CD4-positive, alpha-beta T cell treated with Interleukin-6 at 100 ng/mL for 8 hours (primary cell): ENCODE measurements around the gene FADS3.
A peak's percentile ranks its signal among the peaks of the same experiment; 100 is the strongest.

ENCODE experiments used
- DNase-seq: peaks from one replicate; pipeline ENCODE4 v3.0.0-alpha.2; 2020; ENCODE audit warnings: mixed read lengths, low spot score

FADS3 gene

DNA sequence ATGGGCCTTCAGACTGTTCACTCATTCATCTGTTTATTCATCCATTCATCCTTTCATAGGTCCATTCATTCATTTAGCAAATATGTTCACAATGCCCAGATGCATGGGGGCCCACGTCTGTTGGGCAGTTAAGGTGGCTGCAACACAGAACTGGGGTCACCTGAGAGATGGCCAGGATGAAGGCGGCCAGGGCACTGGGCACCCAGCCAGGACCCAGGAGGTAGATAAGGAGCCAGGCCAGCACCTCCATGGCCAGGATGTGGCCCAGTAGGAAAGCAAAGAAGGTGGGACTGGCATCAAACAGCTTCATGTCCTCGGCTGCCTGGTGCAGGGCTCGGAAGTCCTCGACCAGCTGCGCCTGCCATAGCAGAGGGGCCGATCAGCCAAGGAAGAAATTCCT, 12.2 kb downstream of the FADS3 start:
- DNase-seq: no peak

DNA sequence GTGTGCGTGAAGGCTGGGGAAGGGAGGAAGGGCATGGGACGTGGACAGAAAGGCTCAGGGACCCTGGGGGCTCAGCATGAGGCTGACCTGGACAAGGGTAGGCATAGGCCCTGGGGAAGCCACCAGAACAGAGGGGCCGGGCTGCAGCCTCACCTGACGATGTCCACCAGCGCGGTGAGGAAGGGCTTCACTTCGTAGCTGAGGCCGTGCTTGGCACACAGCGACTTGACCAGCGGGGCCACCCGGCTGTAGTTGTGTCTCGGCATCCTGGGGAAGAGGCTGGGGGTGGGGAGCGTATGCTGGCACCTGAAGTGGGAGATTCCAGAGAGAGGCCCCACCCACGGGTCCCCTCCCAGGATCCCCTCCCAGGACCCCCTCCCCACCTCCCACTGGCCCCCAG, 15.6 kb downstream of the FADS3 start:
- DNase-seq: no peak

DNA sequence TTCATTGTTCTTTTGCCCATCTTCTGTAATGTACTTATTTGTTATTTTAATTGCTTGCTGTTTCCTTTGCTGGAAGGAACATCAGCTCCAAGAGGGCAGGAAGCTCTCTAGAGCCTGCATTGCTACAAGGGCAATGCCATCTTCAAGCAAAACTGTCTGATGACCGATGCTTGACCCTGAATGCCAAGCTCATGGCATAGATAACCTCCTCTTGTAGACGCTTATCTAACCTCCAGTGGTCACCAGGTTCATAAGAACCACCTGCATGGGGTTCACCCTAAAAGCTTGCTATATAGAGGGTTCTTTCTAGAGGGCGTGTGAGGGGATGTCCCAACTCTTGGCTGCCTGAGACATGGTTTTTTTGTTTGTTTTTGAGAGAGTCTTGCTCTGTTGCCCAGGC, 16.5 kb downstream of the FADS3 start:
- DNase-seq: no peak

DNA sequence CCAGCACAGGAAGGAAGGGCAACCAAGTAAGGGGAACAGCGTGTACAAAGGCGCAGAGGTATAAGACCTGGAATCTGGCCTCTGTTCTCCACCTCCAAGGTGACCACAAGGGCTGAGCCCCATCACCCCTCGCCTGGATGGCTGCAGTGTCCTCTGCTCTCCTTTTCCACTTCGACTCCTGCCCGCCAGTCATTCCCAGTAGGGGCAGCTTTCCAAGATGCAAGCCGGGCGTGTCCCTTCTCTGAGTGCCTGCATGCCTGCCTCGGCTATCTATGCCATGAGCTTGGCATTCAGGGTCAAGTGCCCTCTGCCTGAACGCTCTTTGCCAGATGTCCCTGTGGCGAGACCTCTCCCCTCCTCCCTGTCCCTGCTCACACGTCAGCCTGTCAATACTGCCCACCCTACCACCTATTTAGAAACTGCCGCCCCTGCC, 17.0 kb downstream of the FADS3 start:
- DNase-seq: no peak

DNA sequence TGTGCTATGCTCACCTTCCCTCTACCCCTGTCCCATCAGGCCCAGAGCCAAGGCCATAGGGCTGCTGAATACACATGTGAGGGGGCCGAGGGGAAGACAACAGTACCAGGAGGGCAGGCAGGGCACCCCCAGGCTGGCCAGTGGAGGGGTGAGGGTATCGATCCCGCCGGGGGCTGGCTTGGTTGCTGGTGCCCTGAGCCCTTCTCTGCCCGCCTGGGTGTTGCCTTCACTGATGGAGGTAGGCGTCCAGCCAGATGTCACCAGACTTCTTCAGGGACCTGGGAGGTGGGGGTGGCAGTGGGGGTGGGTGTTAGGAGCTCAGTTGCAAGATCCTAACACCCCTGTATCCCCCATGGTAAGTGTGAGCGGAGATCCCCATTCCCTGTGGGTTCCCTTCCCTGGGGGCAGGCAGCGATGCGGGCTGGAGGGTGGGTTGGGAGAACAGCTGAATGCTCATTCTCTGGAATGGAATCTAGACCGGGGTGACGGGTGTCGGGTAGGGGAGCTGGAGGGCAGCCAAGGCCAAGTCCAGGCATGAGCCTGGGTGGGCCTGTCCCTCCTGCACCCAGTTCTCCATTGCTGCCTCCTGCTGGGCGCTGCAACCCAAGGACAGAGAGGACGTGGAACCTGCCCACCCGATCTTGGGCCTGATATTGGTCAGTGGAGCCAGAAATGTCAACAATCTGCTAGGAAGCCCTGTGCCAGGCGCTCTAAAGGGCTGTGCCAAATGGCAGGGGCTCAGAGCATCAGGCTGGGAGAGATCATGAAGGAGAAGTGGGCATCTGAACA, 17.6 kb downstream of the FADS3 start:
- DNase-seq: no peak

DNA sequence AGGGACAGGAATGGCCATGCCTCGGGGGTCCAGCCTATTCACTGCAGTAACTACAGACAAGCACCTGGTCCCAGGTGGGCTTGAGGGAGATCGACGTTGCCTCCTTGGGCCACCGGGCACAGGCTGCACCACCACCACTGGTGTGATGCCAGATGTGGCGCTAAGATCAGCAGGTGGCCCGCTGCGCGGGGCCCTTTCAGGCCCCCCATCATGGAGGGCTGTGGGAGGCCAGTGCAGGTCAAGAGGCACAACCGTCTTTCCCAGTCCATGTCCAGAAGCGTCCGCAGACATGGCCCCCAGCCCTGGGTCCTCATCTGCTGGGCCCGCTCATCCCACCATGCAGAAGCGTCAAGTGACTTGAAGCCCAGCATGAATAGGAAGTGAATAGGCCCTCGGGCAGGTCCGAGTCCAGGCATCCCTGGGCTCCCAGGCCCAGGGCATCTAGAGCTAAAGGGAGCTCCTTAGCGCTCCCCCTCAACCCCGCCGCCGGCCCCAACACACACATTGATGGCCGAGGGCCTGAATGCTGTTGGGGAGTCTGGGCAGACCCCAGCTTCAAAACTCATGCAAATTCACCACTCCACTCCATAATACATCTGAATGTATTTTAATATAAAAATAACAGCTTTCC, 18.3 kb downstream of the FADS3 start:
- no peak for DNase-seq

DNA sequence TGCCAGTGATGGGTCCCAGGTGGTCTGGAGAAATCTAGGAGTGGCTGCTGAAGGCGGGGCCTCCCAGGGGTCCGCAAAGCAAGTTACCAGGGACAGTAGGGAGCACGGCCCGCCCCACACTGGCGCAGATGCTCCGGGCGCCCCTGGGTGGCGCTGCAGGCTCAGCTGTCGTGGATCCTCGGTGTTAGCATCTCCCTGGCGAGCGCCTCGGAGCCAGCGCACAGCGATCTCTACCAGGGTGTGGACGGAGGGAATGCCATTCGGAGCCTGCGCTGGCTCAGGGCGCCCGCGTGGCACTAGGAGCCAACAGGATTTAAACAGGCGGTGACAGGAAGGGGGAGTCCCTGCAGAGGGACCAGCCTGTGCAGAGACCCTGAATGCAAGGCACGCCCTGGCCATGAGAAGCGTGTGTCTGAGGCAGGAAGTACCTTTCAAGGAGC, 20.2 kb downstream of the FADS3 start:
- DNase-seq: peak; percentile 47

DNA sequence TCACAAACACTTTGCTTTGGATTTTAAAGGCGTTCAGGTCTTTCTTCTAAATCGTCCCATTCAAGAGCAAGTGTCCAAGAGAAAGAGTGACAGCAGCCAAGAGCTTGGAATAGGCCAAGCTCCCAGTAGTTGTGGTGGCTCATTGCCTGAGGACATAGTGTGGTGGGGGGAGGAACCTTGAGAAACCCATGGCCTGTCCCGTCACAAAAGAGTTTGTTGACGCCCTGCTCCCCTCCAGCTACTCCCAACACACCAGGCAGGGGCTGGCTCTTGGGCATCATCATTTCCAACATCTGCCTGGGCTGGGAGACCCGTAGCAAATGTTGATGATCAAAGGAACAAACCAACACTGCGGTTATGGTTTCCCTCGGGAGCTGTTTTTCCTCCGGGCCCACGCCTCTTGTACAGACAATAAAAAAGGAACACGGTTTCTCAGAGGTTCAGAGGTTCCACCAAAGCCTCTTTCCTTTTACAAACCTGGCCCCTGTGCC, 20.8 kb downstream of the FADS3 start:
- DNase-seq: no peak

DNA sequence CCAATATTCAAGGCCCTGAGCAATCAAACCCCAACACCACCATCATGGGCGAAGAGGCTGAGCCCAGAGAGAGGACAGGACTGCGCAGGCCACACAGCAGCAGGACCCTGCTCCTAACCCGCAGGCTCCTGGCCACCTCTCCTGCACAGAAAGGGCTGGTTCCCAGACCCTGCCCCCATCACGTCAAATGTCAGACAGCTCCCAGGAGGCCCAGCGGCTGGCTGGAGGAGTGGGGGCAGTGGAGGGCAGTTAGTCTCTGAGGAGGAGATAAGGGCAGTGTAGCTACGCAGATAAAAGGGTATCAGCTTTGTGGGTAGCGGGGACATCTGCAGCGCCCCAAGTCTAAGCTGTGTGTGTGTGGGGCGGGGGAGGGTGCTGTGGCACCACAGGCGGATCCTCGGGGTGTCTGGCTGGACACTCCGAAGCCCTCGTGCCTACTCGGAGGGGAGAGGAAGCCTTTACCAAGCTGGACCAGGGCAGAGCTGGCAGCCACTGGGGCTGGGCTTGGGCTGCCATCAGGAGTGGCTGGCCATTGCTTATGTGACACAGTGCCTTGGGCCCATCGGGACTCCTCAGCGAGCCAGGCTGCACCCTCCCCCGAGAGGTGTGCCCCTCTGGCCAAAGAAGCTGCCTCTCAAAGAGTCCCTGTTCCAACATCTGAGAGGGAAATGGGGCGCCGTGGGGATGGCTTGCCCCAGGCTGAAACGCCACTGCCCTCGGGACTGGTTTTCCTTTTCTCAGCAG, 21.5 kb downstream of the FADS3 start:
- DNase-seq: no peak

DNA sequence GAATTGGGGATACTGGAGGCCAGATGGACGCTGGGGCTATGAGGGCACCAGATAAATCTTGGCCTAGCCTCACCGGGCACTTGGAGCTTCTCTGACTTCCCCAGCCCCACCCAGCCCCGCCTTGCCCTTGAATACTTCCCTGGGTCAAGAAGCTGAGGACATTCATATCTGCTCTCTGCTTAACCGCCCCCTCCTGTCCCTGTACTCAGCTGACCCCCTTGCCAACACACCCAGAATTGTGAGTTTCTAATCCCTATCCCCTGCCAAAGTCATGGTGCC, 22.0 kb downstream of the FADS3 start:
- no peak for DNase-seq

DNA sequence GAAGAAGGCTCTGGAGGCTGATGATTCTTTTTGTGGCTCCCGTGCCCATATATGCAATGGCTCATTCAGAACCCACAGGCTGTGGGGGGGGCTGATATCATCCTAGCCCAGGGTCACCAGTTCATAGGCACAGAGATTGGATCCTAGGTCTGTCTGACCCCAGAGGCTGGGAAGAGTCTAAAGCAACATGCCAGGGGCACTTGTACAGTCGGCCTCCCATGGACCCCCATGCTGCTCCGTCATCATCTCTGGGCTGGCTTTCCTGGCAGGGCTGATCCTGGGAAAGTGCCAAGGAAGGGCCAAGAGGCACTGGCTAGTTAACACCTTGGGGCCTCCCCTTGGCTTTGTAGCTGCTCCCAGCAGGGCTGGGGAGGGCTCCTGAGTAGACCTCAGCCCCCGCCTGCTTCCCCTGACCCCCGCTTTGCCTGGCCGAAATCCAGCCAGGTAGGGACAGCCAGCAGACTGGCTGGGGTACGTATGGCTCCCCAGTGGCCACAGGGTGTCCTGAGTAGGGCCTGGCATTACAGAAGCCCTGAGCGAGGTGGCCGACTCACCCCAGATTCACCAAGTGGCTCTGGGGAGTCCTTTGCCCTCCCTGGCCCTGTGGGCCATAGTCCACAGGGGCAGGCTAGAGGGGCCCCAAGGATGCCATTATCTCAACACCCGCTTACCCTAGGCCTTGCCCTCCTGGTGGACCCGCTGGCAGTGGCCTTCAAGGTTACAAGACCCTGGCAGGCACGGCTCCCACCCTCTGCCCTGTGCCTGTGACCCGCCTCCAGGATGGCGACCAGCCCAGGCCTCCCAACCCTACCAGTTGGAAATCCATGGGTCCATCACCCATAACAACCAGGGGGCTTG, 22.5 kb downstream of the FADS3 start:
- no peak for DNase-seq

DNA sequence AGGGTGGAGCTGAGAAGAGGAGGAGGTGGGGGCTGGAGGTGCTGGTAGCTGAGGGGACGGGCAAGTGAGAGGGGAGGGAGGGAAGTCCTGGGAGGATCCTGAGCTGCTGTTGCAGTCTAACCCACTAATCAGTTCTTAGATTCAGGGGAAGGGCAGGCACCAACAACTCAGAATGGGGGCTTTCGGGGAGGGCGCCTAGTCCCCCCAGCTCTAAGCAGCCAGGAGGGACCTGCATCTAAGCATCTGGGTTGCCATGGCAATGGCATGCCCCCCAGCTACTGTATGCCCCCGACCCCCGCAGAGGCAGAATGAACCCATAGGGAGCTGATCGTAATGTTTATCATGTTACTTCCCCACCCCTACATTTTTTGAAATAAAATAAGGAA, 24.4 kb downstream of the FADS3 start:
- no peak for DNase-seq

DNA sequence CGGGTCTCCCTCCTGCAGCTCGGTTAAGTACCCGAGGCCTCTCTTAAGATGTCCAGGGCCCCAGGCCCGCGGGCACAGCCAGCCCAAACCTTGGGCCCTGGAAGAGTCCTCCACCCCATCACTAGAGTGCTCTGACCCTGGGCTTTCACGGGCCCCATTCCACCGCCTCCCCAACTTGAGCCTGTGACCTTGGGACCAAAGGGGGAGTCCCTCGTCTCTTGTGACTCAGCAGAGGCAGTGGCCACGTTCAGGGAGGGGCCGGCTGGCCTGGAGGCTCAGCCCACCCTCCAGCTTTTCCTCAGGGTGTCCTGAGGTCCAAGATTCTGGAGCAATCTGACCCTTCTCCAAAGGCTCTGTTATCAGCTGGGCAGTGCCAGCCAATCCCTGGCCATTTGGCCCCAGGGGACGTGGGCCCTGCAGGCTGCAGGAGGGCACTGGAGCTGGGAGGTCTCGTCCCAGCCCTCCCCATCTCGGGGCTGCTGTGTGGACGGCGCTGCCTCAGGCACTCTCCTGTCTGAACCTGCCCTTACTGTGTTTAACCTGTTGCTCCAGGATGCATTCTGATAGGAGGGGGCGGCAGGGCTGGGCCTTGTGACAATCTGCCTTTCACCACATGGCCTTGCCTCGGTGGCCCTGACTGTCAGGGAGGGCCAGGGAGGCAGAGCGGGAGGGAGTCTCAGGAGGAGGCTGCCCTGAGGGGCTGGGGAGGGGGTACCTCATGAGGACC, 25.0 kb downstream of the FADS3 start:
- no peak for DNase-seq

DNA sequence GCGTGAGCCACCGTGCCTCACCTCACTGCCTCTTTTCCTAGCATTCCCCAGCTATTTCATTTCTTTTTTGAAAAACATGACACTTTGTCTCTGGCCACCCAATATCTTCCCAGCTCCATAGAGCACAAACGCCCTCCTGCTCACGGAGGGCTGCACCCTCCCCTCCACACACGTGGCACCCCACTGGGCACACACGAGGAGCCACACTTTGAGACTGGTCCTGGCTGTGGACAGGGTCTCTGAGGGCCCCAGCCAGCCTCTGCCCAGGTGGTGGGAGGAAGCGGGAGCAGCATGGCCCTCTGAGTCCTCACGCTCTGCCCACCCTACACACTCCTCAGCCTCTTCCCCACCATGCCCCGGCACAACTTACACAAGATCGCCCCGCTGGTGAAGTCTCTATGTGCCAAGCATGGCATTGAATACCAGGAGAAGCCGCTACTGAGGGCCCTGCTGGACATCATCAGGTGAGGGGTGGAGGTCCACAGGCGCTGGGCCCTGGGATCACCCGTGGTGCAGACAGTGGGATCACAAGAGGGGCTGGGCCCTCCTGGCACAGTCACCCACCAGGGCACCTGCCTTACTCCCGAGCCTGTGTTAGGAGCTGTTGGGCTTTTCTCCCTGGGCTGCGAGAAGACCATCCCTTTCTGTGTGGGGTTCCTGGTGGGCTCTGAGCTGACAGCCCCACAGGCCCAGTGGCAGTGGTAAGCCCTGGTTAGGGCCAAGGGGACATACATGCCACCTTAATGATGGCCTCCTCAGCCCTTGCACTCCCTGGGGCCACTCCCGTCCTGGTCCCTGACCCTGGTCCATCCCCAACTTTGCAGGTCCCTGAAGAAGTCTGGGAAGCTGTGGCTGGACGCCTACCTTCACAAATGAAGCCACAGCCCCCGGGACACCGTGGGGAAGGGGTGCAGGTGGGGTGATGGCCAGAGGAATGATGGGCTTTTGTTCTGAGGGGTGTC, 26.2 kb downstream of the FADS3 start:
- no peak for DNase-seq

DNA sequence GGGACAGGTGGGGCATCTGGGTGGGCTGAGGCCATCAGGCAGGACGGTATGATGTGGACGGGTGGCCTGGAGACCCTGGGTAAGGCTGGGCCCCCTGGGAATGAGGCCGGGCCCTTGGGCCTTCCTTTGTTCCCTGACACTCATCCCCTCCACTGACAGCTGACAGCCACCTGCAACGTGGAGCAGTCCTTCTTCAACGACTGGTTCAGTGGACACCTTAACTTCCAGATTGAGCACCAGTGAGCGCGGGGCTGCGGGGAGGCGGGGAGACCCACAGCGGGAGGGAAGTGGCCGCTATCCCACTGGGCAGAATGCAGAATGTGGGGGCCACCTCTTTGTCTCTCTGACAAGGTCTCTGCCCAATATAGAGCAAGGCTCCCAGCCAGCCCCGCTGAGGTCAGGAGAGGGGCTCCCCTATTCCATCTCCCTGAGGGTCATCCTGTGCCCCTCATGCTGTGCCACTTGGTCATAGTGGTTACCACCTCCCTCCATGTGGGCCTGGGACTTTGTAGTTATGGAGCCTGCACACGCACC, 27.7 kb downstream of the FADS3 start:
- DNase-seq: no peak

DNA sequence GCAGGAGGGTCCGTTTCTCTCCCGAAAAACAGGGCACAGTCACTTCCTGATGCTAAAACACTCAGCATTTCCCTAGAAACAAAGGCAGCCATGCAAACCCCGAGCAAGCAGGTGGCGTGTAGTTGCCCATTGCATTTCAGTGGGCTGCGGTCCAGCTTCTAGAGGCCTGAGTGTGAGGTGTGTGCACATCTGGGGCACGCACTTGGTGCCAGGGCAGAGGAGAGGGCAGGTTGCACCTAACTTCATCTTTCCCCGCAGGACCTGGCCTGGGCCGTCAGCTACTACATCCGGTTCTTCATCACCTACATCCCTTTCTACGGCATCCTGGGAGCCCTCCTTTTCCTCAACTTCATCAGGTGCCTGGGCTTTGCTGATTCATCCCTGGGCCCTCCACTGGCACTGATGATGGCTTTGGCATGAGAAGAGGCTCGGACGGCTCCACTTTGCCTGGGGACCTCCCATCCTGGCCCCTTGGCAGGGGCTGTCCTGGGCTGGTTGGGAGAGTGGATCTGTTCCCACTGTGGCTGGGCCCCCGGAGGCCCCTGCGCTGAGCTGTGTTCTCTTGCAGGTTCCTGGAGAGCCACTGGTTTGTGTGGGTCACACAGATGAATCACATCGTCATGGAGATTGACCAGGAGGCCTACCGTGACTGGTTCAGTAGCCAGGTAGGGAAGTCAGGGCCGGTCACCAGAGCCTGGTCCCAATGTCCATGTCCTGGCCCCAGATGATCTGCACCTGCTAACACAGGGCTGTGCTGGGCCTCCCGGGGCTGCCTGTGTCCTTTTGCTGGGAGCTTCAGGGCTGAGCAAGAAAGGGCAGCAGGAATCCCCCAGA, 28.4 kb downstream of the FADS3 start:
- DNase-seq: no peak

DNA sequence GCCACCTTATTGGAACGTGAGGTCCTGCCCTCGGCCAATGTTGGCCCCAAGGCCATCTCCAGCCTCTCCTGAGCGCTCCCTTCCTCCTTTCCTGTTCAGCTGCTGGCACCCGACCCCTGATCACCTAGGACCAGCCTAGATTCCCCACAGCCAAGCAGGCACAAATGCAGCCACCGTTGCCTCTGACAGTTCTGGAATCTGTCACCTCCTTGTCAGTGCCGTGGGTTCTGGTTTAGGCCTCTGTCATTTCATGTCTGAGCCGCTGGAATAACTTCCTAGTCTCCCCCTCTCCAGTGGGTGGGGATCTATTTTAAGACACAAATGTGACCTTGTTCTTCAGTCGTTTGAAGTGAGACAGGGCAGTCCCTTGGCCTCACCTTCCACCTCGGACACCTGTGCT, 29.7 kb downstream of the FADS3 start:
- DNase-seq: no peak

DNA sequence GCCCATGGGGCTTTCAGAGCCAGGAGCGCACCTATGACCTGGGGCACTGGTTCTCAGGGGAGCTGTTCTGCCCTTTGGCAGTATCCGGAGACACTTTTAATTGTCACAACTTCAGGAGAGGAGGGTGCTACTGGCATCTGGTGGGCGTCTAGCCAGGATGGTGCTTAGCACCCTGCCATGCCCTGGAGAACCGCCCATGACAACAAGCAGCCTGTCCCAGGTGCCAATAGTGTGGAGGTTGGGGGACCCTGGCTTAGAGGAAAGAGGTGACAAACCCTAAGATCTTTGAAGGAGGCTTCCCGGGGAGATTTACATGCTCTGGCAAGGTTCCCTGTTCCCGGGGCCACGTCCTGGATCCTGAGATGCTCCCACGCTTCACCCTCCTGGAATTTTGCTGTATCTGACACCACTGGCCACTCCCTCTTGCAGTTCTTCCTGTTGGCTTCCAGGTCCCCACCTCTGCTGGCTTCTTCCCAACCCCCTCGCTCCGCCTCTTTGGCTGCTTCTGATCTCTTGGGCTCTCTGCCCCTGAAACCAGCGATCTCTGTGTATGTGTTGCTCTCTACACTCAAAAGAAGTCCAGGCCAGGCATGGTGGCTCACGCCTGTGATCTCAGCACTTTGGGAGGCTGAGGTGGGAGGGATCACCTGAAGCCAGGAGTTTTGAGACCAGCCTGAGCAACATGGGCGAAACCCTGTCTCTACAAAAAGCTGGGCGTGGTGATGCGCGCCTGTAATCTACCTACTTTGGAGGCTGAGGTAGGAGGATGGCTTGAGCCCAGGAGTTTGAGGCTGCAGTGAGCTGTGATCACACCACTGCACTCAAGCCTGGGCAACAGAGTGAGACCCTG, 31.1 kb downstream of the FADS3 start:
- DNase-seq: no peak
